Epidermal melanocyte (primary cell): Measurements from ENCODE around the gene STAT6.
"Not testable (repeated sequence)": the region's sequence is repeated elsewhere in the genome, so short reads cannot be mapped to it uniquely, and the experiment has no call there.

ENCODE experiments used
- DNase-seq: peaks from one replicate; pipeline ENCODE4 v3.0.0; 2011; ENCODE audit warnings: low spot score; ENCODE audit not compliant: insufficient read length

The STAT6 gene

GRCh38 chr12:57089271-57090245, 21.6 kb downstream of the STAT6 start:
- DNase-seq, result peak; percentile 51

GRCh38 chr12:57088354-57089270, 22.6 kb downstream of the STAT6 start, which contains the start of gene NAB2:
Gene NAB2, plus strand, starts transcription at chr12:57089114. Its CDS starts 158 bp downstream, at chr12:57089272.
- peak; percentile 78 for DNase-seq

DNA sequence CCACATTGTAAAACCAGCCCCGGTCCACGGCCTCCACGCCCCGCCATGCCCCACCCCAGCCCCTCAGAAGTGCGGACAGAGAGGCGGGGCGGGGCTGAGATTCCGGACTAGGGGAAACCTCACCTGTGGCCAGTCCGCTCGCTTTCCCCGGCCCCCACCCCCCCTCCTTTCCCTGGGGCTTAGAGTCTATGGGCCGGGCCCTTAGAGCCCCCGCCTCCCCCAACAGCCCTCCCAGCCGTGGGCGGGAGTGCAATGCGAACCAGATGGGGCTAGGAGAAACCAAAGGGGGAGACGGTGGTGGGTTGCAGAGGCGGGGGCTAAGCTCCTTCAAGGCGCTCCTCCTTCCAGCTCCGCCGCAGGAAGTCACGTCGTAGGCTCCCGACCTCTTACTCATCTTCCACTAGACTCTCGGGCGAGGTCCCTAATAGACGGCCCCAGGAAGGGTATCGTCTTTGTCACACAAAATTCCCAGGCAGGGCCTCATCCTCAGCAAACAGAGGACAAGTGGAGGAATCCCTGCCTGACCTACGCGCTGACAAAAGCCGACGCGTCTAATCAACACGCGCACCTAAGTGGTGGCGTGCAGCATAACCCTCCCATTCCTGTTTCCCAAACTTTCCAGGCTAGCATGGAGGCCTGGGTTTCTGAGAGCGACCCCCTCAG, 23.3 kb downstream of the STAT6 start:
- no peak for DNase-seq

- no peak for DNase-seq
Observed at GRCh38 chr12:57087010-57087690, 24.0 kb downstream of the STAT6 start.

- no peak for DNase-seq
Observed at GRCh38 chr12:57086493-57087009, 24.6 kb downstream of the STAT6 start.

GRCh38 chr12:57085999-57086492, 25.1 kb downstream of the STAT6 start:
- no peak for DNase-seq

DNA sequence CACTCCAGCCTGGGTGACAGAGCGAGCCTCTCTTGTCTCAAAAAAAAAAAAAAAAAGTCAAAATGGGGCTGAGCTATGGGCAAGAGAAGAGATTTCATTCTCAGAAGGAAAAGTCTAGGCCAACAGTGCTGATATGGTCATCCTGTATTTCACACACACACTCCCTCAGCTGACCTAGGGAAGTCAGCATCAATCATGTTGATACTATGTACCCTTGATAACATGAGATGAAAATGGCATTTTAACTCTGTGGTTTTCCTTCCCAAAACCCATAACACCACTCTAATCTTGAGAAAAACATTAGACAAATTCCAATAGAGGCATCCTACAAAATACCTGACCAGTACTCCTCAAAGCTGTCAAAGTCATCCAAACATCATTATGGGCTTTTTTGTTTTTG, 30.3 kb downstream of the STAT6 start:
- no peak for DNase-seq

GRCh38 chr12:57079821-57080220, 31.3 kb downstream of the STAT6 start:
- DNase-seq, result no peak

DNA sequence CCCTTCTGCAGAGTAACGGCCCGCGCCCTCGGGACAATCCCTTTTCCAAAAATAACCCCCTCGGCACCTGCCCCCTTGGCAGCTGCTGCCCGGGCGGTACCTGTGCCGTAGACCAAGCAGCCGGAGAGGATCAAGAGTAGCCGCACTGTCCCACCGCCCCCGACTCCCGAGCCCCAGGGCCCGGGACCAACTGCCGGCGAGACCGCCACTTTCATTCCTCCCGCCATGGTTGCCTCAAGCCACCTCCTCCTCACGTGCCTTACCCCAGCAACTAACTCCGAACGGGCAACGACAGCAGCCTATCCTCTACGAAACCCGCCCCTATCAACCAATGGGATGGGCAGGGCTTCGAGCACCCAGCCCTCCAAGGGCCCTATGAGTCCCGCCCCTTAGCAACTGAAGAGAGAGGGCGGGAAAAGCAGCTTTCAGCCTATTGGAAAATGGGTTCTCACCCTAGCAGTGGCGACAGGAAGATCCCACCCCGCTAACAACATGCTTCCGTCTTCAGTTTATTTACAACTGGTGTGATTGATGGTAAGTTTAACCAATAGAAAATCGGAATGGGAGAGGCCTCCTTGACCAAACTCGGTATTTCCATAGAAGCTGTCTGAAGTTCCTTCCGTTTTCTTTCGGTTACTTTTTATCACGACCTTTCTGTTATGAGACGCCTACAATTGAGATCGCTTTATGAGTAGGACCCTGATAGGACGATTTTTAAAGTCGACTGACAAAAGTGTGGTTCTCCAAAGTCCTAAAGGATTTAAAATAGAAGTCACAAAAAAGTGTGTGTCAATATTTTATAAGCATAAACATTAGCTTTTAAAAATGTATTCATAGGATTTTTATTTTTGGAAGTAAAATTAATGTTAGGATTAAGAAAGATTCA, 32.4 kb downstream of the STAT6 start, which contains the start of gene NEMP1:
Gene NEMP1, minus strand, starts transcription at position 273 of the 886 bp plus-strand sequence. Its CDS starts 46 bp downstream, at position 227.
- peak; percentile 78 for DNase-seq

- not testable (repeated sequence) for DNase-seq
Observed at GRCh38 chr12:57073566-57074450, 37.4 kb downstream of the STAT6 start.

- no peak for DNase-seq
Observed at GRCh38 chr12:57072661-57073060, 38.5 kb downstream of the STAT6 start.

- no peak for DNase-seq
Observed at GRCh38 chr12:57069523-57069922, 41.6 kb downstream of the STAT6 start.

- DNase-seq, result no peak
Observed at GRCh38 chr12:57066245-57066644, 44.9 kb downstream of the STAT6 start.

GRCh38 chr12:57063991-57064685, 47.0 kb downstream of the STAT6 start:
- DNase-seq, result no peak

DNA sequence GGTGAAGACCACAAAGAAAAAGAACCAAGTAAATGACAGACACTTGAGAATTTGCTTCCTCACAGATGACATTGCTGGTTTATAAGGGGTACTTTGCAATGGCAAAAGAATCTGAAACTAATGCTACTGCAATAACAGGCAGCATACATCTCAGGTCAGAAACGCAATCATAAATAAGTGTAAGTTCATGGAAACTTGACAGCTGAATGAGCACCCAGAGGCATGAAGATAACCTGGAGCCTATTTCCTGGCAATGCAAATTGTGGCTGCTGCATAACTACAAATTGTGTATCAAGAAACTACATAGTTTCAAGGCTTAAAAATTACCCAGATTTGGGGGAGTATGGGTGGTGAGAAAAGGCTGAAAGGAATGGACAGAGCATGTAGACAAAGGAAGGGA, 52.7 kb downstream of the STAT6 start:
- no peak for DNase-seq

DNA sequence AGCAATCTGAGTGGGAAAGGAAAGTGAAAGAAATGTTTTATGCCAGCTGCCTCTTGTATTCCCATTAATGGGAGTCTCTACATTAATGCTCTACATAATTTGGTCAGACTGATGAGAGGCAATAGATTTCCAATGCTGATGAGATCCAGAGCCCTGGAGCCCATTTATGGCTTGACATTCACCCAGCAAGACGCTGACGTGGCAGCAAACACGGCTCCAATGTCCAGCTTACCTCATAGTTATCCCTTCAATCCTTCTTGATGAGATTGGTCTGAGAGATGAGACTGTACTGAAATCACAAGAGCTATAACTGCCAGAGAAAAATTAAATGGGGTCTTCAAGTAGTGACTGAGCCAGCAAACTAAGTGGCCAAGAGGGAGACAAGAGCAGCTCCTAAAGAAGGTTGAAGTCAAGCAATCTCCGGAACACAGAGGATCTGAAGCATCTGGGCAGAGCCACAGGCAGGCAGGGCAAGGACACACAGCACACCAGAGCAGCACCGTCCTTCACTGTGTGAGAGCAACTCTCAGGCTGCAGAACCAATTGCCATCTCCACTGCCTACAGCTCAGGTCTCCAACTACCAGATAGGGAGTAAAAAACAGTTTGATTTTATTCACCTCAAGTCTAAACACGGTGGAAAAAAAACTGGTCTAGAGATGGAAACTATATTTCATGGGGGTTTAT, 54.0 kb downstream of the STAT6 start:
- no peak for DNase-seq

GRCh38 chr12:57055824-57056223, 55.3 kb downstream of the STAT6 start:
- no peak for DNase-seq
